GM12878 (cell line): Measurements from ENCODE around the gene RBM6. TPM values are rescaled to one million over a fixed set of nuclear protein-coding genes. Genes with fewer than 3 reads are reported as not detected.

ENCODE experiments used
- ATAC-seq: fragments of 200-7000 bp; cut with Tn5 transposase; 3 replicates; pipeline ENCODE4 v1.9.1; 2020; ENCODE audit warnings: mild to moderate bottlenecking, moderate library complexity
- BruUV-seq: library from RNA; stranded (reverse); fragments of 400-500 nt; replicated peaks from 2 replicates; lab custom pipeline; 2021; lab: Mats Ljungman, UMichigan
- CTCF ChIA-PET: fragments of 300-600 bp; sonication (Branson Sonifier 250); formaldehyde crosslinking; extraction: SDS; loops from one replicate; lab custom pipeline; 2021; ENCODE audit warnings: inconsistent platforms; lab: Yijun Ruan, JAX
- POLR2A ChIA-PET: fragments of 350-600 bp; formaldehyde crosslinking; extraction: SDS; loops from one replicate; lab custom pipeline; 2021; ENCODE audit warnings: inconsistent platforms; lab: Charles Lee
- RAD21 ChIA-PET: fragments of 300-600 bp; sonication (Branson Sonifier 250); formaldehyde crosslinking; loops from one replicate; lab custom pipeline; 2023; ENCODE audit warnings: antibody characterized with exemption; ENCODE audit not compliant: unreplicated experiment; lab: Charles Lee
- SMC1A ChIA-PET: fragments of 300-600 bp; sonication (Branson Sonifier 250); formaldehyde crosslinking; loops from one replicate; lab custom pipeline; 2023; ENCODE audit not compliant: unreplicated experiment, uncharacterized antibody; lab: Charles Lee
- DNase-seq: peaks from one replicate; pipeline ENCODE4 v3.0.0-alpha.2; 2011; ENCODE audit warnings: low read depth, low spot score
- FAIRE-seq: peaks from 3 replicates; lab custom pipeline; 2011; peaks lifted over from hg19 to GRCh38; lab: Jason Lieb, UNC
- H2AFZ ChIP-seq: 2 replicates; pipeline ENCODE4 v1.6.0; 2011; ENCODE audit warnings: low read depth, low read length, control low read depth; ENCODE audit not compliant: control insufficient read depth
- H3K27ac ChIP-seq: 2 replicates; pipeline ENCODE4 v1.5.1; 2011; ENCODE audit warnings: control low read depth; ENCODE audit not compliant: control insufficient read depth, insufficient read depth
- H3K27me3 ChIP-seq, 2 experiments: replicated peaks in 1 of 2; 2 replicates each; pipeline versions ENCODE4 v1.6.0 to v1.6.1; 2011; ENCODE audit warnings: low read length in 1 of 2; ENCODE audit not compliant: control insufficient read depth in 2 of 2, insufficient read depth in 2 of 2
- H3K36me3 ChIP-seq, 2 experiments: 2 replicates each; pipeline ENCODE4 v1.5.1; 2011; ENCODE audit warnings: low read length in 1 of 2; ENCODE audit not compliant: control insufficient read depth in 2 of 2, insufficient read depth in 2 of 2
- H3K4me1 ChIP-seq: 2 replicates; pipeline ENCODE4 v1.6.1; 2011; ENCODE audit warnings: mild to moderate bottlenecking, low read length, moderate library complexity, mixed read lengths; ENCODE audit not compliant: control insufficient read depth, insufficient read depth
- H3K4me2 ChIP-seq: 2 replicates; pipeline ENCODE4 v1.6.0; 2011; ENCODE audit warnings: control low read depth; ENCODE audit not compliant: control insufficient read depth, insufficient read depth
- H3K4me3 ChIP-seq: fragments of 200-600 bp; sonication (generic); 2 replicates; pipeline ENCODE4 v1.5.1; 2016
- H3K79me2 ChIP-seq: 2 replicates; pipeline ENCODE4 v1.6.0; 2011; ENCODE audit warnings: low read length; ENCODE audit not compliant: control insufficient read depth, insufficient read depth
- H3K9ac ChIP-seq: 2 replicates; pipeline ENCODE4 v1.8.0; 2011; ENCODE audit warnings: low read length, control low read depth, mixed read lengths; ENCODE audit not compliant: control insufficient read depth, insufficient read depth
- H3K9me3 ChIP-seq: replicated peaks from 3 replicates; pipeline ENCODE4 v1.5.1; 2011; ENCODE audit warnings: mild to moderate bottlenecking, low read length; ENCODE audit not compliant: control insufficient read depth, insufficient read depth
- H4K20me1 ChIP-seq: 2 replicates; pipeline ENCODE4 v1.6.0; 2011; ENCODE audit not compliant: control insufficient read depth, insufficient read depth
- PAX8 ChIP-seq: fragments of 450-650 bp; IDR thresholded peaks from 2 replicates; pipeline ENCODE4 v1.6.1; 2017; ENCODE audit warnings: mild to moderate bottlenecking, moderate library complexity
- ZBTB11 ChIP-seq: fragments of 450-650 bp; formaldehyde crosslinking; IDR thresholded peaks from 2 replicates; pipeline ENCODE4 v1.5.0; 2022; ENCODE audit warnings: mild to moderate bottlenecking, missing genetic modification characterization
- ZNF207 ChIP-seq: fragments of 450-650 bp; IDR thresholded peaks from 2 replicates; pipeline ENCODE4 v1.6.1; 2014; ENCODE audit warnings: antibody characterized with exemption, mild to moderate bottlenecking, borderline replicate concordance
- WGBS: methylation state at CpG from one replicate; pipeline ENCODE4 v1.1.6; 2016; ENCODE audit warnings: low lambda C conversion rate; ENCODE audit not compliant: insufficient replicate concordance, insufficient coverage; ENCODE audit errors: missing lambda C conversion rate; 5-methylcytosine and 5-hydroxymethylcytosine counted together
- in situ Hi-C: fragments of 300-500 bp; cut with MboI; formaldehyde crosslinking; loops from 9 replicates; pipeline ENCODE4 v1.14.3; 2018; ENCODE audit warnings: mixed read lengths
- intact Hi-C: fragments of 100-400 bp; cut with micrococcal nuclease; formaldehyde crosslinking; loops from one replicate; pipeline ENCODE4 v1.14.2; 2022; ENCODE audit not compliant: unreplicated experiment
- polyA plus RNA-seq, 11 experiments: library from polyadenylated mRNA; depleted of rRNA in 4 of 11; unstranded in 6 of 11; stranded (reverse) in 5 of 11; fragments of >200 nt; fragmentation: Nextera tagmentation in 4 of 11; fragmentation: Illumina TruSeq in 1 of 11; extraction: Ambion mirVana in 4 of 11; extraction: Trizol in 1 of 11; gene quantifications; 1 replicate in 1 of 11; 2 replicates in 10 of 11; pipeline versions ENCODE4 v1.2.1 to v1.2.3, GENCODE V29; 2011 to 2016; ENCODE audit warnings: inconsistent platforms in 2 of 11, missing spikeins in 2 of 11, low read depth in 1 of 11
- total RNA-seq, 4 experiments: library from RNA; depleted of rRNA in 3 of 4; stranded (reverse); fragments of >200 nt in 3 of 4; fragmentation: Illumina TruSeq in 1 of 4; extraction: Trizol in 1 of 4; gene quantifications; 2 replicates each; pipeline versions ENCODE4 v1.2.1 to v1.2.3, GENCODE V29; 2013 to 2021

RBM6 gene
- total and polyA plus RNA-seq, 10 of the 15 experiments (the other 5 are each of a cell fraction or from before 2014, with no cell fraction given): 45.3 to 103 (median 81.3) TPM

- peak; percentile 23 for FAIRE-seq
- intact Hi-C loops (no loop called here), in situ Hi-C loops (no loop called here)
- no peaks in the 10 kb centered on the region for H4K20me1 ChIP-seq
- CTCF ChIA-PET: interaction anchor here (0.6 to 2.8 kb wide), 7 partner anchors 31 to 551 kb away, joined by 3 to 17 read pairs (median 3); no protein-coding TSS in a partner anchor
- peak overlapping the region; percentile 78 for H3K4me3 ChIP-seq
- WGBS: 2% methylated on average over 16 of the region's 16 CpGs
- peaks cover 10 to 15% of the 10 kb centered on the region in 2 experiments for H3K36me3 ChIP-seq
- SMC1A ChIA-PET: interaction anchor here (0.7 to 1.7 kb wide), 5 partner anchors 10 to 146 kb away, joined by 3 to 7 read pairs (median 4); no protein-coding TSS in a partner anchor
- ATAC-seq: peak; percentile 37
- no peak for DNase-seq
- H3K9ac ChIP-seq: peak overlapping the region; percentile 100
- H2AFZ ChIP-seq: no peak overlapping the region
- TF ChIP-seq ZBTB11 (CRISPR knock-in tag) (no peak), ZNF207 (no peak), PAX8 (peak; percentile 41; the same call in 1 of the 2 replicates)
- TF ChIP-seq, all 136 proteins: peak for 1
- no peaks in the 10 kb centered on the region; the same call in 1 of the 2 replicates for H3K4me1 ChIP-seq
- no peaks in the 10 kb centered on the region for H3K27me3 ChIP-seq
- no peaks in the 10 kb centered on the region for H3K9me3 ChIP-seq
- peaks cover 45% of the 10 kb centered on the region for H3K79me2 ChIP-seq
- ChIA-PET POLR2A (interaction anchor here (0.5 to 1.2 kb wide), 9 partner anchors 10 to 1021 kb away, joined by 3 to 6 read pairs (median 3); partner anchors contain the start of genes GNAI2, HYAL3, NAA80 and RBM6), RAD21 (interaction anchor here (1.4 kb wide), 1 partner anchor 160 kb away, joined by 7 read pairs; the partner anchor contains the start of gene MON1A)
- no TSS peak for BruUV-seq
- H3K27ac ChIP-seq: peak overlapping the region; percentile 99
- H3K4me2 ChIP-seq: peak overlapping the region; percentile 46
Observed at GRCh38 chr3:50089609-50089945, 149.6 kb downstream of the RBM6 start.
